WTC11 (cell line): ENCODE data around the gene LYPD3. TPM values are rescaled to one million over a fixed set of nuclear protein-coding genes. Genes with fewer than 3 reads are reported as not detected.

ENCODE experiments used
- ATAC-seq: fragments of 200-7000 bp; cut with Tn5 transposase; 2 replicates; pipeline ENCODE4 v1.10.0; 2021; ENCODE audit warnings: mild to moderate bottlenecking, moderate library complexity
- CTCF ChIA-PET: fragments of 300-600 bp; sonication (Branson Sonifier 250); formaldehyde crosslinking; loops from one replicate; lab custom pipeline; 2021; ENCODE audit warnings: antibody characterized with exemption; lab: Charles Lee
- POLR2A ChIA-PET: fragments of 350-600 bp; sonication (Branson Sonifier 250); formaldehyde crosslinking; loops from one replicate; lab custom pipeline; 2021; ENCODE audit warnings: antibody characterized with exemption; lab: Charles Lee
- DNase-seq: peaks from one replicate; pipeline ENCODE4 v3.0.0; 2021; ENCODE audit warnings: low spot score
- H3K27ac Mint-ChIP-seq: 2 replicates; pipeline ENCODE4 v1.8.0; 2021; ENCODE audit warnings: mixed read lengths
- H3K27me3 Mint-ChIP-seq: 2 replicates; pipeline ENCODE4 v1.8.0; 2021; ENCODE audit warnings: low read depth, mild to moderate bottlenecking, moderate library complexity, mixed read lengths
- H3K36me3 Mint-ChIP-seq: 2 replicates; pipeline ENCODE4 v1.8.0; 2021; ENCODE audit warnings: mixed read lengths
- H3K4me1 Mint-ChIP-seq: 2 replicates; pipeline ENCODE4 v1.8.0; 2022; ENCODE audit warnings: mixed read lengths
- H3K4me3 Mint-ChIP-seq: 2 replicates; pipeline ENCODE4 v1.8.0; 2021; ENCODE audit warnings: mild to moderate bottlenecking, moderate library complexity, mixed read lengths
- H3K9me3 Mint-ChIP-seq: 2 replicates; pipeline ENCODE4 v1.8.0; 2021; ENCODE audit warnings: mixed read lengths
- ATF1 ChIP-seq: sonication (generic); formaldehyde crosslinking; IDR thresholded peaks from 2 replicates; pipeline ENCODE4 v1.8.1; 2023; ENCODE audit warnings: mild to moderate bottlenecking, moderate library complexity, missing genetic modification reagents
- EMX1 ChIP-seq: fragments of 250-450 bp; sonication (Bioruptor Pico); IDR thresholded peaks from 2 replicates; pipeline ENCODE4 v1.8.0; 2021; ENCODE audit warnings: mild to moderate bottlenecking
- ETV6 ChIP-seq: sonication (generic); formaldehyde crosslinking; IDR thresholded peaks from 2 replicates; pipeline ENCODE4 v1.8.1; 2022; ENCODE audit warnings: mild to moderate bottlenecking, missing genetic modification reagents
- FOXJ3 ChIP-seq: sonication (generic); formaldehyde crosslinking; IDR thresholded peaks from 2 replicates; pipeline ENCODE4 v1.9.0; 2021; ENCODE audit warnings: missing genetic modification reagents, mild to moderate bottlenecking, borderline replicate concordance
- GABPB1 ChIP-seq: sonication (generic); formaldehyde crosslinking; IDR thresholded peaks from 2 replicates; pipeline ENCODE4 v1.8.1; 2023; ENCODE audit warnings: mild to moderate bottlenecking, missing genetic modification reagents
- GTF2I ChIP-seq: fragments of 250-450 bp; sonication (Bioruptor Pico); conservative IDR thresholded peaks from 2 replicates; pipeline ENCODE4 v1.4.0; 2021; ENCODE audit warnings: mild to moderate bottlenecking
- IRF2 ChIP-seq: sonication (generic); formaldehyde crosslinking; IDR thresholded peaks from 2 replicates; pipeline ENCODE4 v1.8.0; 2022; ENCODE audit warnings: low read depth, missing genetic modification reagents, borderline replicate concordance
- JAZF1 ChIP-seq: fragments of 250-450 bp; sonication (Bioruptor Pico); IDR thresholded peaks from 2 replicates; pipeline ENCODE4 v1.9.0; 2021; ENCODE audit warnings: moderate library complexity, mild to moderate bottlenecking, inconsistent platforms
- NR2C2 ChIP-seq: sonication (generic); formaldehyde crosslinking; IDR thresholded peaks from 2 replicates; pipeline ENCODE4 v1.8.0; 2022; ENCODE audit warnings: mild to moderate bottlenecking, missing genetic modification reagents
- RORB ChIP-seq: fragments of 250-450 bp; sonication (Bioruptor Pico); IDR thresholded peaks from 2 replicates; pipeline ENCODE4 v1.9.0; 2021; ENCODE audit warnings: mild to moderate bottlenecking
- TCF7 ChIP-seq: sonication (generic); formaldehyde crosslinking; IDR thresholded peaks from 2 replicates; pipeline ENCODE4 v1.8.0; 2022; ENCODE audit warnings: mild to moderate bottlenecking, low read depth, missing genetic modification reagents, moderate library complexity
- ZNF121 ChIP-seq: sonication (generic); formaldehyde crosslinking; IDR thresholded peaks from 2 replicates; pipeline ENCODE4 v1.8.0; 2023; ENCODE audit warnings: missing genetic modification reagents
- ZNF138 ChIP-seq: sonication (generic); formaldehyde crosslinking; conservative IDR thresholded peaks from 2 replicates; pipeline ENCODE4 v1.8.1; 2022; ENCODE audit warnings: mild to moderate bottlenecking, moderate library complexity, missing genetic modification reagents
- ZNF396 ChIP-seq: fragments of 250-450 bp; sonication (Bioruptor Pico); IDR thresholded peaks from 2 replicates; pipeline ENCODE4 v1.8.0; 2021; ENCODE audit warnings: mild to moderate bottlenecking, moderate library complexity, borderline replicate concordance
- total RNA-seq: library from RNA; stranded (reverse); gene quantifications from 3 replicates; pipeline ENCODE4 v1.2.3, GENCODE V29; 2021
- TF ChIP-seq, protein P1 (sequence below): fragments of 200-600 bp; IDR thresholded peaks from 2 replicates; pipeline ENCODE4 v1.8.0; 2022; ENCODE audit warnings: antibody characterized with exemption
- TF ChIP-seq, protein P2 (sequence below): sonication (generic); formaldehyde crosslinking; IDR thresholded peaks from 2 replicates; pipeline ENCODE4 v1.8.1; 2023; ENCODE audit warnings: mild to moderate bottlenecking, missing genetic modification reagents, borderline replicate concordance
- TF ChIP-seq, protein P3 (sequence below): sonication (generic); formaldehyde crosslinking; IDR thresholded peaks from 2 replicates; pipeline ENCODE4 v1.8.0; 2023; ENCODE audit warnings: missing genetic modification reagents, mild to moderate bottlenecking, borderline replicate concordance
- TF ChIP-seq, protein P4 (sequence below): sonication (generic); formaldehyde crosslinking; IDR thresholded peaks from 2 replicates; pipeline ENCODE4 v1.8.0; 2023; ENCODE audit warnings: mild to moderate bottlenecking, missing genetic modification reagents
- TF ChIP-seq, protein P5 (sequence below): sonication (generic); formaldehyde crosslinking; conservative IDR thresholded peaks from 2 replicates; pipeline ENCODE4 v1.8.1; 2023; ENCODE audit warnings: mild to moderate bottlenecking, low read depth, missing genetic modification reagents, moderate library complexity
- TF ChIP-seq, protein P6 (sequence below): sonication (generic); formaldehyde crosslinking; IDR thresholded peaks from 2 replicates; pipeline ENCODE4 v1.8.0; 2022; ENCODE audit warnings: mild to moderate bottlenecking, missing genetic modification reagents
- TF ChIP-seq, protein P7 (sequence below): sonication (generic); formaldehyde crosslinking; IDR thresholded peaks from 2 replicates; pipeline ENCODE4 v1.8.0; 2022; ENCODE audit warnings: mild to moderate bottlenecking, missing genetic modification reagents

Gene LYPD3
- total RNA-seq, 1 experiment from 2014 or later, result 3.8 TPM

DNA sequence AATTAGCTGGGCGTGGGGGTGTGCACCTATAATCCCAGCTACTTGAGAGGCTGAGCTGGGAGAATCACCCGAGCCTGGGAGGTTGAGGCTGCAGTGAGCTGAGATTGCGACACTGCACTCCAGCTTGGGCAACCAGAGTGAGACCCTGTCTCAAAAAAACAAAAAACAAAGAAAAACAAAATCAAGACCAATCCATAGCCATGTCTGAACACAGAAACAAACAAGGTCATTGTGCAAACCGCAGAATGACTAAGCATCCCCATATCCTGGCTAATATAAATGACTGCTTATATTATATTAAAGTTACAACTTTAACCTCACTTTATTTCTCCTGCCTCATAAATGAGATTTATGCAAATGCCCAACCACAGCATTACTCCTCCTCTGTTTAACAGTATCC is 2.3 kb upstream of the LYPD3 start (continued):
- TF ChIP-seq, protein P1, sequence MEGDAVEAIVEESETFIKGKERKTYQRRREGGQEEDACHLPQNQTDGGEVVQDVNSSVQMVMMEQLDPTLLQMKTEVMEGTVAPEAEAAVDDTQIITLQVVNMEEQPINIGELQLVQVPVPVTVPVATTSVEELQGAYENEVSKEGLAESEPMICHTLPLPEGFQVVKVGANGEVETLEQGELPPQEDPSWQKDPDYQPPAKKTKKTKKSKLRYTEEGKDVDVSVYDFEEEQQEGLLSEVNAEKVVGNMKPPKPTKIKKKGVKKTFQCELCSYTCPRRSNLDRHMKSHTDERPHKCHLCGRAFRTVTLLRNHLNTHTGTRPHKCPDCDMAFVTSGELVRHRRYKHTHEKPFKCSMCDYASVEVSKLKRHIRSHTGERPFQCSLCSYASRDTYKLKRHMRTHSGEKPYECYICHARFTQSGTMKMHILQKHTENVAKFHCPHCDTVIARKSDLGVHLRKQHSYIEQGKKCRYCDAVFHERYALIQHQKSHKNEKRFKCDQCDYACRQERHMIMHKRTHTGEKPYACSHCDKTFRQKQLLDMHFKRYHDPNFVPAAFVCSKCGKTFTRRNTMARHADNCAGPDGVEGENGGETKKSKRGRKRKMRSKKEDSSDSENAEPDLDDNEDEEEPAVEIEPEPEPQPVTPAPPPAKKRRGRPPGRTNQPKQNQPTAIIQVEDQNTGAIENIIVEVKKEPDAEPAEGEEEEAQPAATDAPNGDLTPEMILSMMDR, result no peak
- TF ChIP-seq, protein P2, sequence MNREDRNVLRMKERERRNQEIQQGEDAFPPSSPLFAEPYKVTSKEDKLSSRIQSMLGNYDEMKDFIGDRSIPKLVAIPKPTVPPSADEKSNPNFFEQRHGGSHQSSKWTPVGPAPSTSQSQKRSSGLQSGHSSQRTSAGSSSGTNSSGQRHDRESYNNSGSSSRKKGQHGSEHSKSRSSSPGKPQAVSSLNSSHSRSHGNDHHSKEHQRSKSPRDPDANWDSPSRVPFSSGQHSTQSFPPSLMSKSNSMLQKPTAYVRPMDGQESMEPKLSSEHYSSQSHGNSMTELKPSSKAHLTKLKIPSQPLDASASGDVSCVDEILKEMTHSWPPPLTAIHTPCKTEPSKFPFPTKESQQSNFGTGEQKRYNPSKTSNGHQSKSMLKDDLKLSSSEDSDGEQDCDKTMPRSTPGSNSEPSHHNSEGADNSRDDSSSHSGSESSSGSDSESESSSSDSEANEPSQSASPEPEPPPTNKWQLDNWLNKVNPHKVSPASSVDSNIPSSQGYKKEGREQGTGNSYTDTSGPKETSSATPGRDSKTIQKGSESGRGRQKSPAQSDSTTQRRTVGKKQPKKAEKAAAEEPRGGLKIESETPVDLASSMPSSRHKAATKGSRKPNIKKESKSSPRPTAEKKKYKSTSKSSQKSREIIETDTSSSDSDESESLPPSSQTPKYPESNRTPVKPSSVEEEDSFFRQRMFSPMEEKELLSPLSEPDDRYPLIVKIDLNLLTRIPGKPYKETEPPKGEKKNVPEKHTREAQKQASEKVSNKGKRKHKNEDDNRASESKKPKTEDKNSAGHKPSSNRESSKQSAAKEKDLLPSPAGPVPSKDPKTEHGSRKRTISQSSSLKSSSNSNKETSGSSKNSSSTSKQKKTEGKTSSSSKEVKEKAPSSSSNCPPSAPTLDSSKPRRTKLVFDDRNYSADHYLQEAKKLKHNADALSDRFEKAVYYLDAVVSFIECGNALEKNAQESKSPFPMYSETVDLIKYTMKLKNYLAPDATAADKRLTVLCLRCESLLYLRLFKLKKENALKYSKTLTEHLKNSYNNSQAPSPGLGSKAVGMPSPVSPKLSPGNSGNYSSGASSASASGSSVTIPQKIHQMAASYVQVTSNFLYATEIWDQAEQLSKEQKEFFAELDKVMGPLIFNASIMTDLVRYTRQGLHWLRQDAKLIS, result no peak
- TF ChIP-seq ETV6 (CRISPR knock-in tag) (no peak), RORB (CRISPR knock-in tag) (no peak), FOXJ3 (CRISPR knock-in tag) (no peak), EMX1 (no peak), GTF2I (CRISPR knock-in tag) (no peak)
- TF ChIP-seq, protein P3, sequence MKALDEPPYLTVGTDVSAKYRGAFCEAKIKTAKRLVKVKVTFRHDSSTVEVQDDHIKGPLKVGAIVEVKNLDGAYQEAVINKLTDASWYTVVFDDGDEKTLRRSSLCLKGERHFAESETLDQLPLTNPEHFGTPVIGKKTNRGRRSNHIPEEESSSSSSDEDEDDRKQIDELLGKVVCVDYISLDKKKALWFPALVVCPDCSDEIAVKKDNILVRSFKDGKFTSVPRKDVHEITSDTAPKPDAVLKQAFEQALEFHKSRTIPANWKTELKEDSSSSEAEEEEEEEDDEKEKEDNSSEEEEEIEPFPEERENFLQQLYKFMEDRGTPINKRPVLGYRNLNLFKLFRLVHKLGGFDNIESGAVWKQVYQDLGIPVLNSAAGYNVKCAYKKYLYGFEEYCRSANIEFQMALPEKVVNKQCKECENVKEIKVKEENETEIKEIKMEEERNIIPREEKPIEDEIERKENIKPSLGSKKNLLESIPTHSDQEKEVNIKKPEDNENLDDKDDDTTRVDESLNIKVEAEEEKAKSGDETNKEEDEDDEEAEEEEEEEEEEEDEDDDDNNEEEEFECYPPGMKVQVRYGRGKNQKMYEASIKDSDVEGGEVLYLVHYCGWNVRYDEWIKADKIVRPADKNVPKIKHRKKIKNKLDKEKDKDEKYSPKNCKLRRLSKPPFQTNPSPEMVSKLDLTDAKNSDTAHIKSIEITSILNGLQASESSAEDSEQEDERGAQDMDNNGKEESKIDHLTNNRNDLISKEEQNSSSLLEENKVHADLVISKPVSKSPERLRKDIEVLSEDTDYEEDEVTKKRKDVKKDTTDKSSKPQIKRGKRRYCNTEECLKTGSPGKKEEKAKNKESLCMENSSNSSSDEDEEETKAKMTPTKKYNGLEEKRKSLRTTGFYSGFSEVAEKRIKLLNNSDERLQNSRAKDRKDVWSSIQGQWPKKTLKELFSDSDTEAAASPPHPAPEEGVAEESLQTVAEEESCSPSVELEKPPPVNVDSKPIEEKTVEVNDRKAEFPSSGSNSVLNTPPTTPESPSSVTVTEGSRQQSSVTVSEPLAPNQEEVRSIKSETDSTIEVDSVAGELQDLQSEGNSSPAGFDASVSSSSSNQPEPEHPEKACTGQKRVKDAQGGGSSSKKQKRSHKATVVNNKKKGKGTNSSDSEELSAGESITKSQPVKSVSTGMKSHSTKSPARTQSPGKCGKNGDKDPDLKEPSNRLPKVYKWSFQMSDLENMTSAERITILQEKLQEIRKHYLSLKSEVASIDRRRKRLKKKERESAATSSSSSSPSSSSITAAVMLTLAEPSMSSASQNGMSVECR (CRISPR knock-in tag), result no peak

DNA sequence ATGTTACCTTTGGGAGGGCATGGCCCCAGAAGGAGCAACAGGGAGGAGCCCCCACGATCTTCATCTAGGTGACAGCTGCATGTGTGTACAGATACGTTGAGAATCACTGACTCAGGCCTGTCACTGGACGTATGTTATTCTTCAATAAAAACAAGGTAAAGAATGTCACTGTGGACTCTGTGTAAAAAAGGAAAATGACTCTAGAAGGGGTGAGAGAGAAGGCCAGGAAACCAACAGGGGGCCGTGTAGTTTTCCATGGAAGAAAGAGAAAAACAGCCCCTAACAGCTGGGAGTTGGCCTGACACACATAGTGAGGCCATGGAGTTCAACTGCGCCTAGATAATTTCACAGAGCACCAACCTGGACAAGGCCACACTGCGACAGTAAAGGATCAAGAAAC is 1.9 kb upstream of the LYPD3 start:
- DNase-seq (no peak), ATAC-seq (no peak)
- Mint-ChIP-seq H3K27me3 (peaks cover 52% of the 10 kb centered on the region), H3K9me3 (no peaks in the 10 kb centered on the region), H3K27ac (no peak overlapping the region), H3K4me3 (no peak overlapping the region), H3K36me3 (no peaks in the 10 kb centered on the region), H3K4me1 (peaks cover 8% of the 10 kb centered on the region)
- CTCF ChIA-PET, result interaction anchor here (1.0 kb wide), 1 partner anchor 88 kb away, joined by 4 read pairs; no protein-coding TSS in a partner anchor
- POLR2A ChIA-PET, result no interaction called here
- TF ChIP-seq ZNF121 (CRISPR knock-in tag), result no peak
- TF ChIP-seq ZNF396 (CRISPR knock-in tag), result no peak
- TF ChIP-seq ZNF138, result no peak
- TF ChIP-seq, protein P4, sequence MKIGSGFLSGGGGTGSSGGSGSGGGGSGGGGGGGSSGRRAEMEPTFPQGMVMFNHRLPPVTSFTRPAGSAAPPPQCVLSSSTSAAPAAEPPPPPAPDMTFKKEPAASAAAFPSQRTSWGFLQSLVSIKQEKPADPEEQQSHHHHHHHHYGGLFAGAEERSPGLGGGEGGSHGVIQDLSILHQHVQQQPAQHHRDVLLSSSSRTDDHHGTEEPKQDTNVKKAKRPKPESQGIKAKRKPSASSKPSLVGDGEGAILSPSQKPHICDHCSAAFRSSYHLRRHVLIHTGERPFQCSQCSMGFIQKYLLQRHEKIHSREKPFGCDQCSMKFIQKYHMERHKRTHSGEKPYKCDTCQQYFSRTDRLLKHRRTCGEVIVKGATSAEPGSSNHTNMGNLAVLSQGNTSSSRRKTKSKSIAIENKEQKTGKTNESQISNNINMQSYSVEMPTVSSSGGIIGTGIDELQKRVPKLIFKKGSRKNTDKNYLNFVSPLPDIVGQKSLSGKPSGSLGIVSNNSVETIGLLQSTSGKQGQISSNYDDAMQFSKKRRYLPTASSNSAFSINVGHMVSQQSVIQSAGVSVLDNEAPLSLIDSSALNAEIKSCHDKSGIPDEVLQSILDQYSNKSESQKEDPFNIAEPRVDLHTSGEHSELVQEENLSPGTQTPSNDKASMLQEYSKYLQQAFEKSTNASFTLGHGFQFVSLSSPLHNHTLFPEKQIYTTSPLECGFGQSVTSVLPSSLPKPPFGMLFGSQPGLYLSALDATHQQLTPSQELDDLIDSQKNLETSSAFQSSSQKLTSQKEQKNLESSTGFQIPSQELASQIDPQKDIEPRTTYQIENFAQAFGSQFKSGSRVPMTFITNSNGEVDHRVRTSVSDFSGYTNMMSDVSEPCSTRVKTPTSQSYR (CRISPR knock-in tag), result no peak
- TF ChIP-seq JAZF1 (CRISPR knock-in tag), result no peak
- TF ChIP-seq, protein P5, sequence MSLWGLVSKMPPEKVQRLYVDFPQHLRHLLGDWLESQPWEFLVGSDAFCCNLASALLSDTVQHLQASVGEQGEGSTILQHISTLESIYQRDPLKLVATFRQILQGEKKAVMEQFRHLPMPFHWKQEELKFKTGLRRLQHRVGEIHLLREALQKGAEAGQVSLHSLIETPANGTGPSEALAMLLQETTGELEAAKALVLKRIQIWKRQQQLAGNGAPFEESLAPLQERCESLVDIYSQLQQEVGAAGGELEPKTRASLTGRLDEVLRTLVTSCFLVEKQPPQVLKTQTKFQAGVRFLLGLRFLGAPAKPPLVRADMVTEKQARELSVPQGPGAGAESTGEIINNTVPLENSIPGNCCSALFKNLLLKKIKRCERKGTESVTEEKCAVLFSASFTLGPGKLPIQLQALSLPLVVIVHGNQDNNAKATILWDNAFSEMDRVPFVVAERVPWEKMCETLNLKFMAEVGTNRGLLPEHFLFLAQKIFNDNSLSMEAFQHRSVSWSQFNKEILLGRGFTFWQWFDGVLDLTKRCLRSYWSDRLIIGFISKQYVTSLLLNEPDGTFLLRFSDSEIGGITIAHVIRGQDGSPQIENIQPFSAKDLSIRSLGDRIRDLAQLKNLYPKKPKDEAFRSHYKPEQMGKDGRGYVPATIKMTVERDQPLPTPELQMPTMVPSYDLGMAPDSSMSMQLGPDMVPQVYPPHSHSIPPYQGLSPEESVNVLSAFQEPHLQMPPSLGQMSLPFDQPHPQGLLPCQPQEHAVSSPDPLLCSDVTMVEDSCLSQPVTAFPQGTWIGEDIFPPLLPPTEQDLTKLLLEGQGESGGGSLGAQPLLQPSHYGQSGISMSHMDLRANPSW (CRISPR knock-in tag), result no peak
- no peak for TF ChIP-seq ATF1
- TF ChIP-seq, protein P6, sequence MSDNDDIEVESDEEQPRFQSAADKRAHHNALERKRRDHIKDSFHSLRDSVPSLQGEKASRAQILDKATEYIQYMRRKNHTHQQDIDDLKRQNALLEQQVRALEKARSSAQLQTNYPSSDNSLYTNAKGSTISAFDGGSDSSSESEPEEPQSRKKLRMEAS (CRISPR knock-in tag), result no peak
- TF ChIP-seq NR2C2 (CRISPR knock-in tag), result no peak
- TF ChIP-seq, protein P7, sequence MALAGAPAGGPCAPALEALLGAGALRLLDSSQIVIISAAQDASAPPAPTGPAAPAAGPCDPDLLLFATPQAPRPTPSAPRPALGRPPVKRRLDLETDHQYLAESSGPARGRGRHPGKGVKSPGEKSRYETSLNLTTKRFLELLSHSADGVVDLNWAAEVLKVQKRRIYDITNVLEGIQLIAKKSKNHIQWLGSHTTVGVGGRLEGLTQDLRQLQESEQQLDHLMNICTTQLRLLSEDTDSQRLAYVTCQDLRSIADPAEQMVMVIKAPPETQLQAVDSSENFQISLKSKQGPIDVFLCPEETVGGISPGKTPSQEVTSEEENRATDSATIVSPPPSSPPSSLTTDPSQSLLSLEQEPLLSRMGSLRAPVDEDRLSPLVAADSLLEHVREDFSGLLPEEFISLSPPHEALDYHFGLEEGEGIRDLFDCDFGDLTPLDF, result no peak
- TF ChIP-seq IRF2 (CRISPR knock-in tag), result no peak
- no peak for TF ChIP-seq GABPB1 (CRISPR knock-in tag)
- no peak for TF ChIP-seq TCF7 (CRISPR knock-in tag)
